DMS153 treated with DMSO at 0.1 percent for 48 hours (cell line): ENCODE data around the gene CEP295NL.
"Not testable (repeated sequence)": the region's sequence is repeated elsewhere in the genome, so short reads cannot be mapped to it uniquely, and the experiment has no call there.

Source experiments
- DNase-seq: peaks from one replicate; lab custom pipeline; 2025; ENCODE audit not compliant: unreplicated experiment; lab: John Stamatoyannopoulos, UW

CEP295NL gene

GRCh38 chr17:78889531-78889930 is 13.5 kb downstream of the CEP295NL start:
- DNase-seq = no peak

- no peak for DNase-seq
These were observed 14.0 kb downstream of the CEP295NL start for GRCh38 chr17:78888941-78889518.

- DNase-seq = no peak
These were observed 16.0 kb downstream of the CEP295NL start for GRCh38 chr17:78886954-78887353.

DNA sequence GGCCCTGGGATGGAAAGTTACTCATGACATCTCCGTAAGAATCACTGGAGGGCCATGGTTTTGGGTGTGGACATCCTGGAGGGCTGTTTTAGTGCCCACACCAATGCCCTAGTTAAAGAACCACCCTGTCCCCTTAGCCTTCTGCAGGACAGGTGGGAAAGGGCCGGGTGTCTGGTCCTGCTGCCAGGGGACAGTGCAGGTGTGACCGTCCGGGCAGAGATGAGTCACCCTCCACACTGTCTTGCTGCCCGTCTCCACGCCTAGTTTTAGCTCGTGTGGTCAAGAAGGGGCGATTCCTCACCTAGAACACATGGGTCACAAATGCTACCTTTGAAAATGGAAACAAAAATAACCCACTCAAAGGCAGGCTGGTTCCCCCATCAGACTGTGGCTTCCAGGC is 17.0 kb downstream of the CEP295NL start:
- no peak for DNase-seq

- no peak for DNase-seq
These were observed 17.9 kb downstream of the CEP295NL start for GRCh38 chr17:78884876-78885667.

- DNase-seq = no peak
These were observed 18.7 kb downstream of the CEP295NL start for GRCh38 chr17:78884148-78884825.

GRCh38 chr17:78883533-78884131 is 19.4 kb downstream of the CEP295NL start:
- peak; percentile 61 for DNase-seq

- no peak for DNase-seq
These were observed 19.9 kb downstream of the CEP295NL start for GRCh38 chr17:78883089-78883532.

DNA sequence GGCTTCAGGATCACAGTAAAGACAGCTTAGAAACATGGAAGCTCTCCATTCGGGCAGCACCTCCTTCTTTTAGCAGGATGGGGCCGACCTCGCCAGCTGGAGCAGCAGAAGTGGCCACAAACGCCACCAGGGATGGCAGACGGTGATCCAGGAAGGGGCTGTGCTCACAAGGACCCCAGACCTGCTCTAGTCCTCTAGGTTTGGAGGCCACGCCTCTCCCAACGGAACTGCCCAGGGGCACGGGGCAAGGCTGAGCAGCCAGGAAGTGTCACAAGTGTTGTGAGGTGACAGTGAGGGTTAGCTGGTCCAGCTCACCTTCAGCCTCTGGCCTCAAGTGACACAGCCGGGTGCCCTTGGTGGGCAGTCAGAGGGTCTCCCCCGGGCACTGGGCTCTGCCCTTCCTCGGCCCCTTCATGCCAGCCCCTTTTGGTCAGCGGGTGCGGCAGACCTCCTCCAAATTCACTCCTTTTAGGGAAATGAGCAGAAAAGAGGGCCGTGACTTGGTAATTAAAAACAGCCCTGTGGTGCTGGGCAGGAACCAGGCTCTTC is 20.4 kb downstream of the CEP295NL start:
- DNase-seq = no peak

DNA sequence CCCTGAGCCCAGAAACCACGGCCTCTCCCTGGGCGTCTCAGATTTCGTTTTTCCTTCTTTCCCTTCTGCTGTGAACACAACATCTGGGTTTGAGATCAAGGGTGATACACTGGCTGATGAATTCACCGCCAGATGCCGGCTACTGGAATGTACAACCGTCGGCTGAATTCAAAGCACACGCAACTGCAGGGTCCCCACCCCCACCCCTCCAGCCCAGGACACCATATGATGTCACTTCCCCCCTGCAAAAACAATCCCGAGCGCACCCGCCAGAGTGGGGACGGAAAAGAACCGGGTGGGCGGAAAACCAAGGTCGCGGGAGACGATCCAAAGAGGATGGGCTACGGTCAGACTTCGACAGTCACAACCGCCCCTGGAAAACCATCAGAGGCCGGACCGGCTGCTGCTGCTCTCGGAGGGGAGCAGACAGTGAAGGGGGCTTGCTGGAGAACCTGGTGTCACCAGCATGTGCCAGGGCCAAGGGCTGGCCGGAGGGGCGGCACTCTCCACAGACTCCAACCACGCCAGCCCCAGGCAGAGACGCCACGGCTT is 23.3 kb downstream of the CEP295NL start:
- DNase-seq = no peak

DNA sequence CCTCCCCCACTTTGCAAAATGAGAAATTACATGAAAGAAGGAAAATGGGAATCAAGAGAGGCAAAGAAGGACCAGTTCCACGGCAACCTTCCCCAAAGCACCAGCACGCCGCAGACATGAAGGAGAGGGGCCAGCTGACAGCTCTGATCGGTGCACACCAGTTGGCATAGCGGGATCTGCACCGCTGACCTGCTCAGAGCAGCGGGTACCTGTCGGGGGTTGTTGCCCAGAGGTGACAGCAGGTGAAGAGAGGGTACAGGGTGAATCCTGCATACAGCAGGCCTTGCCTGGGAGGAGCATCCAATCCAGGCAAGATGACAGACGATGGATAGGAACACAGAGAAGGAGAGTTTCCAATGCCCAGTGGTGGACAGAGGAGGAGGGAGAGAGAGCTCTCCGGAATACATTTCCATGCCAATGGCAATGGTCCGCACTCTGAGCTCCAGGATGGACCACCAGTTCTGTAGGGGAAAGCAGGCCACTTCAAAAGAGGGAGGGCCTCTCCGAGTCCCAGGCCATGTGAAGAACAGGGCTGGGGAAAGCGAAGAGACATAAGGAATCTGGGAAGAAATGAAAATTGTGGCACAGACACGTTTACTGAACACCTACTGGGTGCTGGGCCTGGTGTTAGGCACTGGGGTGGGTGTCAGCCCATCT is 24.0 kb downstream of the CEP295NL start:
- no peak for DNase-seq

DNA sequence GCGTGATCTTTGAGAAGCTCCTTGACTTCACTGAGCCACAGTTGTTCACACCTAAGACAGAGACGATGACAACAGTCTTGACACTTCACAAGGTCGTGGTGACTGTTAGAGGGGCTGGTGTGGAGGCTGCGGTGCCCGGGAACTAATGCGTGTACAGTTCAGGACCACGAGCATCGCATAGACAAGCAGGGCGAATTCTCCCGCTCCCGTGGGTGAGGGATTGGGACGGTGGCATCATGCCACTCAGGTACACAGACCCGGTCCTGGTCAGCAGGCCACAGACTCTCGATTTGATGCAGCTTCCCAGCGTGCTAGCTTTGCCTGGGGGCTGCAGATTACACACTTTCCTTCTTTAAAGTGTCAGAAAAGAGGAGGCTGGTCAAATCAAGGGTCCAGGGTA is 24.7 kb downstream of the CEP295NL start:
- DNase-seq = no peak

- not testable (repeated sequence) for DNase-seq
These were observed 26.0 kb downstream of the CEP295NL start for GRCh38 chr17:78876954-78877517.

DNA sequence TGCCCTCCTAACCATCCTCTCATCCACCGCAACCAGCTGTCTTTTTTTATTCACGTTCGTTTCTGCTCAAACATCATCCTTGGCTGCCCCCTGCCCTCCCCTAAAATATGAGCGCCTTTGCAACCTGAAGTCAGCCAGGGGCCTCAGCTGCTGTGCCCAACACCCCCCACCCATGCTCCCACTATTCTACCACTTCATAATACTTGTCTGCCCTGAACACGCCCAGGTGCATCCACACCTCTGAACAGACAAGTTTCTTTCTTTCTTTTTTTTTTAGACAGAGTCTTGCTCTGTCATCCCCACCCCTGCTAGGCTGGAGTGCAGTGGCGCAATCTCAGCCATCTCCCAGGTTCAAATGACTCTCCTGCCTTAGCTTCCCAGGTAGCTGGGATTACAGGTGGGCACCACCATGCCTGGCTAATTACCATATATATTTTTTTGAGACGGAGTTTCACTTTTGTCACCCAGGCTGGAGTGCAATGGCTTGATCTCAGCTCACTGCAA is 26.9 kb downstream of the CEP295NL start:
- no peak for DNase-seq

DNA sequence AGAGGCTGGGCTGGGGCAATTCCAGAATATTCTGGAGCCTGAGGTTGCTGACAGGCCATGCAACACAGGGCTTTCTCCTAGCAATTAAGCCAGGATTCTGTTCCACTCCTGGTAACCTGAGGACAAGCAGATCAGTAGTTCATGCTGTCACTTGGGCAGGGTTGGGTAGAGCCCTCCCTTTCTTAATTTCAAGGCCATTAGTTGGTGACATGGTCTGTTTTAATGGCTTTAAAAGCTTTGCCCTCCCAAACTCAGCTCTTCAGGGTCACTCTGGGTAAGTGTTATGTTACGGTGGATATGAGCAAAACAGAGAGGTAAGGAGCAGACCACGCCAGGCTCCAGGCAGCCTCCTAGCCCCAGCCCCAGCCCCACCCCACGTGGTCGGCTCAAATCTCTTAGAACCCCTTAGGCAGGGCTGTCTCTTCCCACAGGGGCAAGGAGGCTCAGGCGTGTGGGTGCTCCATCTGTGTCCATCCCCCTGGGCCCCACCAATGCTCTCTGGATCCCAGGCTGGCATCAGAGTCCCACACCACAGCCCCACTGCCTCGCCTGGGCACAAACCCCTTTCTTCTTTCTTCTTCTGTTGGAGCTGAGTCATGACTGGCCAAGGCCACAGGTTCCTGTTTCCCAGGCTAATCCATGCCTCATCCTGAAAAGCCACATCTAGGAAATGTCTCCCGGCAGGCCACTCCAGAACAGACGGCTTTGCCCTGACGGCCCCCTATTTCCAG is 27.5 kb downstream of the CEP295NL start:
- DNase-seq = no peak

DNA sequence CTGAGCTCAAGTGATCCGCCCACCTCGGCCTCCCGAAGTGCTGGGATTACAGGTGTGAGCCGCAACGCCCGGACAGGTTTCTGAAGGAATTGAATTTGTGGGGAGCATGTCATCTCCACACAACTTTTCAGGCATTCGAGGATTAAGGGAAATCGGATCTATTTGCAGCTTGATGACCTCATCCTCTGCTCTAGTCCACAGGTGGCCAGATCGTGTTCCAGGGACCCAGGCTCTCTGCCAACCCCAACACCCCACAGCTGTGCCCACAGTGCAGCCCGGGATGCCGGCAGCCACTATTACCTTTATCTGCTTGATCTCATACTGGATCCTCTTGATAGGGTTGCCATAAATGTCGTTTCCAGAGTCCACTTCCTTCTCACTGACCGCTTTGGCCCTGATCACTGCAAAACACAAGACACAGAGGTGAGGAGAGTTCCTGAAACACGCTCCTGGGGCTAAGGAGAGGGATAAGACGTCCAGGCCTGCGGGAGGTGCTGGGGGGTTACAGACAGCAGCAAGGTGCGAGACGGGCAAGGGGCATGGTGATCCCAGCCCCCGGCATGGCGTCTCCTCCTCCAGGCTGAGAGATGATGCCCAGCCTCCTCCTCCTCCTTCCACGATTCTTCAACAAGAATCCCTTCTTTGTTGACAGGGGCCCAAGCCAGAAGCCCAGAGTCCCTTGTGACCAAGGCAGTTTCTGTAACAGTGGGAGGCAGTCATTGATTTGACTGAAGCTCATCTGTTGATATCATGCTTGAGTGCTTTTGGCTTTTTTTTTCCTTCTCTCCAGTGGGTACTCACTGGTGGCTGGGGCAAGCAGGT is 29.3 kb downstream of the CEP295NL start:
- DNase-seq = no peak

DNA sequence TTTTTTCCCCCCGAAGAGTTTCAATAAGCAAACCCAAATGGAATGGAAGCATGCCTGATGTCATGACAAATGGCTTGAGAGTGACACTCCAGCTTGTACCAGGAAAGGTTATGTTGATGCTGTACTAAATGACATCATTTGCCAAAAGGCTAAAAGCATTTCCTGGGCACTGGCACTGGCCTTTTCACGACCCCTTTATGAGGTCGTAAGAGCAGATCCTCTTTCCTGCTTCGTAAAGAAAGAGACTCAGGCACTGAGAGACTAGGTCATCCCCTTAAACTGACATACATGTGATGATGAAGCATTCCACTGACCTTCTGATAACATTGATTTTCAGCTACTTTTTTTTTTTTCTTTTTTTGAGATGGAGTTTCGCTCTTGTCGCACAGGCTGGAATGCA is 30.5 kb downstream of the CEP295NL start:
- no peak for DNase-seq

DNA sequence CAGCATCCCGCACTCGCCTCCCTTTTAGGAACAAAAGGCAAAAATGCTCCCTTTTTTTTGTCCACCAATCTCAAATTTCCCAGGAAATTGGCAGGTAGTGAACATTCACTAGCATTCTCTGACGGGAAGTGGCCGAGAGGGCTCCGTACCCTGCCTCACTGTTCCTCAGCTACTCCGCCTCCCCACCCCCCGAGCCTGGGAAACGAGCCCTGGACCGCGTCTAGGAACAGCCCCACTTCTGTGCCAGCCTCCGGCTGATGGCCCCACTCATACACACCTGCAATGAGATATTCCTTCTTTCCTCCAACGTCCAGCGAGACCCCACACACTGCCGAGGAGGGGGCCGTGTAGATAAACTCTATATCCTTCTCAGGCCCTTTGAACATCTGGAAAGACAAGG is 32.4 kb downstream of the CEP295NL start:
- no peak for DNase-seq

GRCh38 chr17:78868391-78868790 is 34.6 kb downstream of the CEP295NL start:
- no peak for DNase-seq
